GM12878 (cell line): ENCODE data around the gene PIK3C2B. TPM values are rescaled to one million over a fixed set of nuclear protein-coding genes. Genes with fewer than 3 reads are reported as not detected.
A peak's percentile ranks its signal among the peaks of the same experiment; 100 is the strongest.

Experiments
- ATAC-seq: fragments of 200-7000 bp; cut with Tn5 transposase; 3 replicates; pipeline ENCODE4 v1.9.1; 2020; ENCODE audit warnings: mild to moderate bottlenecking, moderate library complexity
- BruUV-seq: library from RNA; stranded (reverse); fragments of 400-500 nt; replicated peaks from 2 replicates; lab custom pipeline; 2021; lab: Mats Ljungman, UMichigan
- CTCF ChIA-PET: fragments of 300-600 bp; sonication (Branson Sonifier 250); formaldehyde crosslinking; extraction: SDS; loops from one replicate; lab custom pipeline; 2021; ENCODE audit warnings: inconsistent platforms; lab: Yijun Ruan, JAX
- POLR2A ChIA-PET: fragments of 350-600 bp; formaldehyde crosslinking; extraction: SDS; loops from one replicate; lab custom pipeline; 2021; ENCODE audit warnings: inconsistent platforms; lab: Charles Lee
- RAD21 ChIA-PET: fragments of 300-600 bp; sonication (Branson Sonifier 250); formaldehyde crosslinking; loops from one replicate; lab custom pipeline; 2023; ENCODE audit warnings: antibody characterized with exemption; ENCODE audit not compliant: unreplicated experiment; lab: Charles Lee
- SMC1A ChIA-PET: fragments of 300-600 bp; sonication (Branson Sonifier 250); formaldehyde crosslinking; loops from one replicate; lab custom pipeline; 2023; ENCODE audit not compliant: unreplicated experiment, uncharacterized antibody; lab: Charles Lee
- DNase-seq: peaks from one replicate; pipeline ENCODE4 v3.0.0-alpha.2; 2011; ENCODE audit warnings: low read depth, low spot score
- FAIRE-seq: peaks from 3 replicates; lab custom pipeline; 2011; peaks lifted over from hg19 to GRCh38; lab: Jason Lieb, UNC
- H2AFZ ChIP-seq: 2 replicates; pipeline ENCODE4 v1.6.0; 2011; ENCODE audit warnings: low read depth, low read length, control low read depth; ENCODE audit not compliant: control insufficient read depth
- H3K27ac ChIP-seq: 2 replicates; pipeline ENCODE4 v1.5.1; 2011; ENCODE audit warnings: control low read depth; ENCODE audit not compliant: control insufficient read depth, insufficient read depth
- H3K27me3 ChIP-seq, 2 experiments: replicated peaks in 1 of 2; 2 replicates each; pipeline versions ENCODE4 v1.6.0 to v1.6.1; 2011; ENCODE audit warnings: low read length in 1 of 2; ENCODE audit not compliant: control insufficient read depth in 2 of 2, insufficient read depth in 2 of 2
- H3K36me3 ChIP-seq, 2 experiments: 2 replicates each; pipeline ENCODE4 v1.5.1; 2011; ENCODE audit warnings: low read length in 1 of 2; ENCODE audit not compliant: control insufficient read depth in 2 of 2, insufficient read depth in 2 of 2
- H3K4me1 ChIP-seq: 2 replicates; pipeline ENCODE4 v1.6.1; 2011; ENCODE audit warnings: mild to moderate bottlenecking, low read length, moderate library complexity, mixed read lengths; ENCODE audit not compliant: control insufficient read depth, insufficient read depth
- H3K4me2 ChIP-seq: 2 replicates; pipeline ENCODE4 v1.6.0; 2011; ENCODE audit warnings: control low read depth; ENCODE audit not compliant: control insufficient read depth, insufficient read depth
- H3K4me3 ChIP-seq: fragments of 200-600 bp; sonication (generic); 2 replicates; pipeline ENCODE4 v1.5.1; 2016
- H3K79me2 ChIP-seq: 2 replicates; pipeline ENCODE4 v1.6.0; 2011; ENCODE audit warnings: low read length; ENCODE audit not compliant: control insufficient read depth, insufficient read depth
- H3K9ac ChIP-seq: 2 replicates; pipeline ENCODE4 v1.8.0; 2011; ENCODE audit warnings: low read length, control low read depth, mixed read lengths; ENCODE audit not compliant: control insufficient read depth, insufficient read depth
- H3K9me3 ChIP-seq: replicated peaks from 3 replicates; pipeline ENCODE4 v1.5.1; 2011; ENCODE audit warnings: mild to moderate bottlenecking, low read length; ENCODE audit not compliant: control insufficient read depth, insufficient read depth
- H4K20me1 ChIP-seq: 2 replicates; pipeline ENCODE4 v1.6.0; 2011; ENCODE audit not compliant: control insufficient read depth, insufficient read depth
- FOXM1 ChIP-seq: IDR thresholded peaks from 2 replicates; pipeline ENCODE4 v1.6.1; 2012; ENCODE audit warnings: low read depth, mild to moderate bottlenecking, inconsistent platforms, low read length, moderate library complexity
- GATAD2B ChIP-seq: fragments of 450-650 bp; conservative IDR thresholded peaks from 2 replicates; pipeline ENCODE4 v1.6.1; 2017; ENCODE audit warnings: low read depth, mild to moderate bottlenecking, moderate library complexity
- IKZF1 ChIP-seq: fragments of 450-650 bp; conservative IDR thresholded peaks from 2 replicates; pipeline ENCODE4 v1.6.1; 2017; ENCODE audit warnings: antibody characterized with exemption, mild to moderate bottlenecking
- NFXL1 ChIP-seq: fragments of 450-650 bp; IDR thresholded peaks from 2 replicates; pipeline ENCODE4 v1.6.1; 2017; ENCODE audit warnings: antibody characterized with exemption, mild to moderate bottlenecking, borderline replicate concordance
- SPI1 ChIP-seq: IDR thresholded peaks from 2 replicates; pipeline ENCODE4 v1.6.1; 2011; ENCODE audit warnings: low read depth, mild to moderate bottlenecking, low read length, moderate library complexity, borderline replicate concordance; ENCODE audit not compliant: insufficient read depth
- USF1 ChIP-seq: IDR thresholded peaks from 2 replicates; pipeline ENCODE4 v1.6.1; 2011; ENCODE audit warnings: borderline replicate concordance, low read depth, mild to moderate bottlenecking, moderate library complexity, mixed read lengths, low read length; ENCODE audit not compliant: insufficient read depth; ENCODE audit errors: extremely low read length
- ZBTB33 ChIP-seq: fragments of 450-650 bp; IDR thresholded peaks from 2 replicates; pipeline ENCODE4 v1.6.1; 2017; ENCODE audit warnings: mild to moderate bottlenecking
- WGBS: methylation state at CpG from one replicate; pipeline ENCODE4 v1.1.6; 2016; ENCODE audit warnings: low lambda C conversion rate; ENCODE audit not compliant: insufficient replicate concordance, insufficient coverage; ENCODE audit errors: missing lambda C conversion rate; 5-methylcytosine and 5-hydroxymethylcytosine counted together
- in situ Hi-C: fragments of 300-500 bp; cut with MboI; formaldehyde crosslinking; loops from 9 replicates; pipeline ENCODE4 v1.14.3; 2018; ENCODE audit warnings: mixed read lengths
- intact Hi-C: fragments of 100-400 bp; cut with micrococcal nuclease; formaldehyde crosslinking; loops from one replicate; pipeline ENCODE4 v1.14.2; 2022; ENCODE audit not compliant: unreplicated experiment
- polyA plus RNA-seq, 11 experiments: library from polyadenylated mRNA; depleted of rRNA in 4 of 11; unstranded in 6 of 11; stranded (reverse) in 5 of 11; fragments of >200 nt; fragmentation: Nextera tagmentation in 4 of 11; fragmentation: Illumina TruSeq in 1 of 11; extraction: Ambion mirVana in 4 of 11; extraction: Trizol in 1 of 11; gene quantifications; 1 replicate in 1 of 11; 2 replicates in 10 of 11; pipeline versions ENCODE4 v1.2.1 to v1.2.3, GENCODE V29; 2011 to 2016; ENCODE audit warnings: inconsistent platforms in 2 of 11, missing spikeins in 2 of 11, low read depth in 1 of 11
- total RNA-seq, 4 experiments: library from RNA; depleted of rRNA in 3 of 4; stranded (reverse); fragments of >200 nt in 3 of 4; fragmentation: Illumina TruSeq in 1 of 4; extraction: Trizol in 1 of 4; gene quantifications; 2 replicates each; pipeline versions ENCODE4 v1.2.1 to v1.2.3, GENCODE V29; 2013 to 2021

PIK3C2B gene
- total and polyA plus RNA-seq, 10 of the 15 experiments (the other 5 are each of a cell fraction or from before 2014, with no cell fraction given), result 2.2 to 38.1 (median 11.4) TPM

- no TSS peak for BruUV-seq
- Histone ChIP-seq H3K4me1 (peaks cover 60% of the 10 kb centered on the region), H2AFZ (no peak overlapping the region; the same call in 1 of the 2 replicates), H3K9ac (no peak overlapping the region), H3K9me3 (no peaks in the 10 kb centered on the region), H3K79me2 (no peaks in the 10 kb centered on the region), H3K27ac (peak overlapping the region; percentile 83), H3K27me3 (no peaks in the 10 kb centered on the region), H3K4me3 (no peak overlapping the region), H4K20me1 (no peaks in the 10 kb centered on the region), H3K4me2 (peak overlapping the region; percentile 19), H3K36me3 (peaks cover 8 to 11% of the 10 kb centered on the region in 2 experiments)
- ChIA-PET RAD21 (interaction anchor here (1.0 to 2.9 kb wide), 9 partner anchors 9 to 54 kb away, joined by 3 to 18 read pairs (median 3); partner anchors contain the start of genes MDM4 and PIK3C2B), POLR2A (interaction anchor here (0.9 to 2.5 kb wide), 4 partner anchors 9 to 80 kb away, joined by 3 to 8 read pairs (median 4); partner anchors contain the start of gene PIK3C2B), CTCF (interaction anchor here (1.3 to 51.8 kb wide), 4 partner anchors 14 to 31 kb away, joined by 5 to 2021 read pairs (median 10); partner anchors contain the start of gene PIK3C2B), SMC1A (interaction anchor here (1.1 to 7.8 kb wide), 6 partner anchors 9 to 33 kb away, joined by 3 to 91 read pairs (median 5); partner anchors contain the start of gene PIK3C2B)
- no peak for DNase-seq
- TF ChIP-seq USF1 (no peak), SPI1 (no peak), IKZF1 (no peak), NFXL1 (no peak), ZBTB33 (no peak), GATAD2B (no peak), FOXM1 (no peak)
- intact Hi-C loops (no loop called here), in situ Hi-C loops (no loop called here)
- no peak for FAIRE-seq
- peak; percentile 2; the same call in 2 of the 3 replicates for ATAC-seq
- WGBS, result 3% methylated on average over 4 of the region's 4 CpGs
These were observed 32.4 kb downstream of the PIK3C2B start for GRCh38 chr1:204462229-204462561.
